CD4-positive, alpha-beta T cell treated with Interleukin-15 for 4 hours (primary cell): Measurements from ENCODE around the gene VMP1.
"Not testable (repeated sequence)": the region's sequence is repeated elsewhere in the genome, so short reads cannot be mapped to it uniquely, and the experiment has no call there.

Experiments used
- DNase-seq: peaks from one replicate; pipeline ENCODE4 v3.0.0-alpha.2; 2020; ENCODE audit warnings: low spot score

The VMP1 gene

DNA sequence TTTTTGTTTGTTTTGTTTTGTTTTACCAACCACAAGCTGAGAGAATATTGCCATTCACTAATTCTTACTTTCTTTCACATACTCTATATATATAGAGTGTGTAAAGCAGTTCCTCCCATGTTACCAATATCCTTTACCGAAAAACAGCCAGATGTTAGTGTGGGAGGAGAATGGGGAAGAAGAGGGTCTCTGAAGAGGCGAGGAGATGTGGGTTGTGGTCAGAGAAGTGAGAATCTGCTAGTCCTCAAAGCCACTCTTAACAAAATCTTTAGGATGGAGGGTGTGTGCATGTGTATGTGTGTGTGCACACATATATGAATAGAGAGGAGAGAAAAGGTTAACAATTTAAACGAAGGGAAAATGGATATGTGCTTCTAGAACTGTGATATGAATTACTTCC lies 104.7 kb downstream of the VMP1 start:
- DNase-seq: no peak

DNA sequence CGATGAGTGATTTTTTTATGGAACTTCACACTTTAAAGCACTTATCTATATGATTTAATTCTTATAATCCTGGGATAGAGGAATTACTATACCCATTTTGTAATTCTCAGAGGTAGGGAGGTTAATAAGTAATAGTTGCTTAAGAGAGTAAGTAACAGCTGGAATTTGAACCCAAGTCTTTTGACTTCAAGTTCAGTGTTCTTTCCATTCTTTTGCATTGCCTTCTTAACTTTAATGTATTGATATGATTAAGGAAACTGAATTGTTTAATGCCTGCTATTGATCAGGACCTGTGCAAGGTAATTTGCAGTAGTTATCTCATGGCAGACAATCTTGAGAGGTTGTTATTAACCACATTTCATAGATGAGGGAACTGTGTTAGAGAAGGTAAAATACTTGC lies 106.8 kb downstream of the VMP1 start:
- no peak for DNase-seq

DNA sequence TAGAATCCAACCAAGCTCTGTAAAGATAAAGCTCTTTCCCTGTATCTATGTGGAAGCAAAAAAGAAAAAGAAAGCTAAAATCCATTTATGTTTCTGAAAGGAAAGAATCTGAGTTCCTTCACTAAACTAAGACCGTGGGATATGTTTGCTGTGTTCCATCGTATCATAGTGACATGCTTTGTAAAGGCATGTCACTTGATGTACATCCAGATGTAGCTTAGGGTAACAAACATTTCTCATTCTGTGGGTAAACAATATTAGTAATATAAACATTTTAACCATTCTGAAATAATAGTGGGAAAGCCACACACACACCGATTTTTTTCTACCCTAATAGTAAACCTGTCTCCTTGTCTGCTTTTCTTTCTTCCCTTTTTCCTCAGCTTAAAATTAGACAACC lies 107.2 kb downstream of the VMP1 start:
- DNase-seq: no peak

DNA sequence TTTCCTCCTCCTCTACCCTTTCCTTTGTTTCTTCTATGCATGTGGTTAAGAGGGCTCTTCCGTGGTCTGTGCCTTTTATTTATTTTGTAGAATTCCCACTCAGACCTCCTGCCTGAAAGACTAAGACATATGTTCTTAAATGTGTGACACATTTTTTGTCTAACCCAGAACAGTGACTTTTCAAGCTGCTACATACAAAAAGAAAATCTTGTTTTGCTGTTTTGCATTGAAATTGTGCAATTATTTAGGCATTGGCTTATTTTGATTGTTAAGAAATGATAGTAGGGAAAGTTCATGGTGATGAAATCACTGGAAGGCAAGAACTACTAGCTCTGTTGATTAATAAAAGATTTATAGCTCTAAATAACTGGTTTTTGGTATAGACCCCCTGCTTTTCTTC lies 108.5 kb downstream of the VMP1 start:
- DNase-seq: no peak

DNA sequence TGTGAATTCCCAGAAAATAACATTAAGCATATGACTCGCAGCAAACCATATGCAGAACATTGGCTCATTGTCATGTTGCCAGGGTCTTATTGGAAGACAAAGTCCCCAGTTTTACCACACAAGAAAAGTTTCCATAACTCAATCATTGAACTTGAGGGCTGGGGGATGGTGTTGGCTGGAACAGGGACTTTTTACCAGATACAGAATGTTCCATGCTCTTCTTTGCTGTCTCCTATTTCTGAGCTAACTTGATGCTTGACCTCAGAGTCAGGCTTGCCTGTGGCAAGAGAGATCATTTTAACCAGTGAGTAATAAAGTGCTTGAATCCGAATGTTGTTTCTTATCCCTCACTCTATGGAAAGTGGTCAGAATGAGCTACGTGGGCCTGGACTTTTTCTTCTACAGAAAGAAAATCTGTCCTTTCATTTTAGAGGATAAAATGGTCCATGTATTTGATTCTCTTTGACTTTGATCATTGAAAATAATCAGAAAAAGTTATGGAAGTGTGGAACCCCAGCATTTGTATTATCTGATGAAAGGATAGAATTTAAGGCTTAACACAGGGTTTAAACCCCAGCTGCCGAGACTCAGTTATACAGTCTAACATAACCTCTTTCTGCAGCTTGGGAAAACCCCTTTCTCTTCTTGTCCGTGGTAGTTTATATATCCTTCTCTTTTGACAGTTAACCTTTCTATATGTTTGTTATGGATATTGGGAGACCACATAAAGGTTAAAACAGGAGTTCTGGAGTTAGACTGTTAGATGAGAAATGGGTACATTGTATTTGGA lies 118.3 kb downstream of the VMP1 start:
- no peak for DNase-seq

DNA sequence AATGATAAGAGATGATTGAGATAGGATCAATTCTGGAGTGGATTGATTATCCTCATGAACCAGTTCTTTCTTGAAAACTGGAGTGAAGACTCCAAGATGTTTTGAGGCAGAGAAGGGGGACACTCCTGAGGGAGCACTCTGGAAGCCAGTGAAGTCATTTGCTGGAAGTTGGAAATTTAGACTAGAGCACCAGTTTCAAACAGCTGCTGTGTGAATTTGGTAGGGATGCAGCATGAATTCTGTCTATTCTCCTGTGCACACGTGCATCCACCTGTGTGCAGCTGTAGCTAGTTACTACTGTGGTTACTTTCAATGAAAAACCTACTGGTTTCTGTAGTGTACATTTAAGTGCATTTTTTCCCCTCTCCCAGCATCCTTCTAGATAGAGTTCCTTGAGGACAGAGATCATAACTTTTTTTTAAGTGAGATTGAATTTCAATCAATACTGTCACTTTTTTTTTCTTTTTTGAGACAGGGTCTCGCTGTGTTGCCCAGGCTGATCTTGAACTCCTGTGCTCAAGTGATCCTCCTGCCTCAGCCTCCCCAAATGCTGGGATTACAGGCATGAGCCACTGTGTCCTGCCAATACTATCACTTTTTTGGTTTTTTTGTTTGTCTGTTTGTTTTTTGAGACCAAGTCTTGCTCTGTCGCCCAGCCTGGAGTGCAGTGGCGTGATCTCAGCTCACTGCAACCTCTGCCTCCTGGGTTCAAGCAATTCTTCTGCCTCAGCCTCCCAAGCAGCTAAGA lies 119.4 kb downstream of the VMP1 start:
- no peak for DNase-seq

DNA sequence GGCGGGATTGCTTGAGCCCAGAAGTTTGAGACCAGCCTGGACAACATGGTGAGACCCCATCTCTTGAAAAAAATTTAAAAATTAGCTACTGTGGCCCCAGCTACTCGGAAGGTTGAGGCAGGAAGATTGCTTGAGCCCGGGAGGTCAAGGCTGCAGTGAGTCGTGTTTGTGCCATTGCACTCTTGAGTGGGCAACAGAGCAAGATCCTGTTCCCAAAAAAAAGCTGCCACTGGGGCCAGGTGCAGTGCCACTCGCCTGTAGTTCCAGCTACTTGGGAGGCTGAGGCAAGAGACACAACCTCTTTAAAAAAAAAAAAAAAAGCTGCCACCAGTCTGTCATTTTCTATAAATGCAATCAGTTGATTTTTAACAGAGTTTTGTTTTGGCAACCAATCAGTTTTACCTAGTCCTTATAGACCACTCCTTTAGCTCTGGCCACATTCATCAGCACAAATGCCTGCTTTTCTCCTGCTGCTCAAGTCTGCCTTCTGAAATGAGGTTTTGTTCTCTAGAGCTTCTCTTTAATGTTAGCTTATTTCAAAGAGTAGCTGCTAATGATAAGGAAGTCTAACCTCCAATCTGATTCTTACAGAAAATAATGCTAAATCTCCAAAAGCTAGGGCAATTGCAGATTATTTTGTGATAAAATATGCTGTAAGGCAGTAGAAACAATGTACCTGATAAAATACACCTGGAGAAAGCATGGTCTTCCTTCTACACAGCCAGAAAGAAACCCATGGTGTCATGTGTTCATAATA lies 120.4 kb downstream of the VMP1 start:
- peak; percentile 76 for DNase-seq

DNA sequence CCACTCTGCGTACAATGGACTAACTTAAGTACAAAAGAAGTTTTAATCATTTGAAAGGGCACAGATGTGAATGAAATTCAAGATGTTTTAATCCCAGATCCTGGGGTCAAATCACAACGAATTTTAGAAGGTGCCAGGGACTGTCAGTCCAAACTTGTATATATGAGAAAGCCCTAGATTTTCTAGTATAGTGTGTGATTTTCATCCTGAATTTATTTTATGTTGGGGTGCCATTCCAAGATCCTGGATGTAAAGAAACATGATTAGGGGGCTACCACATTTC lies 121.0 kb downstream of the VMP1 start:
- DNase-seq: no peak

DNA sequence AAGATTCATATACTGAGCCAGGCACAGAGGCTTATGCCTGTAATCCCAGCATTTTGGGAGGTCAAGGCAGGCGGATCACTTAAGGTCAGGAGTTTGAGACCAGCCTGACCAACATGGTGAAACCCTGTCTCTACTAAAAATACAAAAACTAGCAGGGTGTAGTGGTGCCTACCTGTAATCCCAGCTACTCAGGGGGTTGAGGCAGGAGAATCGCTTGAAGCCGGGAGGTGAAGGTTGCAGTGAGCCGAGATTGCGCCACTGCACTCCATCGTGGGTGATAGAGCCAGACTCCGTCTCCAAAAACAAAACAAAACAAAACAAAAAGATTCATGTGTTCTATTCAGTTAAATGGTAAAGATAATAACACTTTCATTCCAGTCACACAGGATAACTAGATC lies 121.4 kb downstream of the VMP1 start:
- DNase-seq: not testable (repeated sequence)

DNA sequence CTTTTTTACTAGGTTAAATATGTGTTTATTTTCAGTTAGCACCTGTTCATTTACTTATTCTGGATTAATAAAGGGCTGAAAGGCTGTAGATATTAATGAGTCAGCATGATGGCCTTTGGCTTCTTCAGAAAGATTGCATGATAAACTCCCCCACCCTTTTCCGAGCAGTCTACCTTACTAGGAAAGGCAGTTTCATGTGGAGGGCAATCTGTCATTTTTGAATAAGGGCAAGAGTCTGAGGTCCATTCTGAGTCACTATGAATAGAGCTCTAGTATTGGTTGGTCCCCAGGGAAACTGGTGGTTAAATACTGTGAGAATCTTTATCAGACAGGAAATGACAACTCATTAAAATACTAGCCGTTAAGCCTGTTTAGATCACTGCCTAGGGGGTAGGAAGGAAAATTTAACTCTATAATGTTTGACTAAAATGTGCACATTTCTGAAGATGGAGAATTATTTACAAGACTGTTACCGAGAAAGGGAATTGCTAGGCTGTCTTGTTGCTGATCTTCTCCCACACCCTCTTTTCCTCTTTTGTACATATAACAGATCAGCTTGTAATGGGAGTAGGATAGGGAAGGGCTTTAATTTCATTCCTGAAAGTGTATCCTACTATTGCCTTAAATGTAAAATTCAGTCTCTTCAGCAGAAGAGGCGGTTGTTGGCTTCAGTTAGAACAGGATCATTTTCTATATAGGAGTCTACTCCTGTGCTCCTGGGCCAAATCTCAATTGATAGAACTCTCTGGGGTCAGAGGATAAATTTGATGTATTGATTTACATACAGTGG lies 122.0 kb downstream of the VMP1 start:
- DNase-seq: peak; percentile 95

DNA sequence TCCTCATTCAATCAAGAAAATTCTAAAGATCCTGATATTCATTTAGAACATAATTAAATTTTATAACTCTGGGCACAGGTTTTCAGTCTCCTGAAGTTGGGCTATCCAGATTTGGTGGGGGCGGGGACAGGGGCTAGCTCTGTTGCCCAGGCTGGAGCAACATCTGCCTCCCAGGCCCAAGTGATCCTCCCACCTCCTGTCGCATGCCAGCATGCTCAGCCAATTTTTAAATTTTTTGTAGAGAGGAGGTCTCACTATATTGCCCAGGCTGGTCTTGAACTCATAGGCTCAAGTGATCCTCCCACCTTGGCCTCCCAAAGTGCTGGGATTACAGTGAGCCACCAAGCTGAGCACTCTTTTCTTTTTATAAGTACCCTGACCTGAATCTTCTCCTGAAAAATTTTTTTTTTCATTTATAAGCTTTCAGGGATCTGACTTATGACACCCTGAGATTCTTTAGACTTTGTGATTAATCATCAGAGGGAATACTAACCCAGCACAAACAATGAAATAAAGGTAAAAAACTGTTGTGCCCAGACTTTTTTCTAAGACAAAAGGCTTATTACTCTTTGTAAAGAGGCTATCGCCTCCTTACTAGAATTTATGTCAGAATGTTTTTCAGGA lies 122.7 kb downstream of the VMP1 start:
- DNase-seq: no peak

DNA sequence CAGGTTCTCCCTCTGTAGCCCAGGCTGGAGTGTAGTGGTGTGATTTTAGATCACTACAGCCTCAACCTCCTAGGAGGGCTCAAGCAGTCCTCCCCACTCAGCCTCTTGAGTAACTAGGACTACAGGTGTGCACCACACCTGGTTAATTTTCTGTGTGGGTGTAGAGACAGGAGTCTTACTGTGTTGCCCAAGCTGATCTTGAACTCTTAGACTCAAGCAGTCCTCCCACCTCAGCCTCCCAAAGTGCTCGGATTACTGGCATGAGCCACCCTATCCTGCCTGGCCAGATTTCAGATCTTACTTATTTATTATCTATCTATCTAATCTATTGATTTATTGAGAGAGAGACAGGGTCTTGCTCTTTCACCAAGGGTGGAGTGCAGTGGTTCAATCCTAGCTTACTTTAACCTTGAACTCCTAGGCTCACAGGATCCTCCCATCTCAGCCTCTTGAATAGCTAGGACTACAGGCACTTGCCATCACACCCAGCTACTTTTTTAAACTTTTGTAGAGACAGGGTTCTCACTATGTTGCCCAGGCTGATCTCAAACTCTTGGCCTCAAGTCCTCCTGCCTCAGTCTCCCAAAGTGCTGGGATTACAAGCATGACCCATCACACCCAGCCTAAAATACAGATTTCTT lies 123.5 kb downstream of the VMP1 start:
- DNase-seq: no peak

DNA sequence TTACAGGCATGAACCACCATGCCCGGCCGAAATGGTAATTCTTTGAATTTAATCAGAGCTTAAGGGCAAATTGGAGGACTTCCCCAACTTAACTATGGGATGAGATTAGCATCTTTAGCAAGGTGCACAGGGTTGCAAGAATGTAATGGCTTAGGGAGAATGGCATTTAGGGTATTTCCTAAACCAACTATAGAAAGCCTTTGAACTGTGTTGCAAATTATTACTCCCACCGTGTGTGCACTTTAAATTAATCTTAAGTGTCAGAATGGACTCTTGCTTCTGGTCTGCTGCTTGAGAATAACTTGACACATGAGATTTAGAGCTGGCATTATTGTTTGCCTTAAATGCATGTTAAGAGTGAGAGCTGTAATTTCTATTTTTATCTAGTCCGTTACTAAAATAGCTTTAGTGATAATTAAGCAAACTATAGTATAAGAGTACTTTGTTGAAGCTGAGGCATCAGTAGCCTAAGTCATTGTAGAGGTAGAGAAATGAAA lies 125.5 kb downstream of the VMP1 start:
- peak; percentile 45 for DNase-seq

DNA sequence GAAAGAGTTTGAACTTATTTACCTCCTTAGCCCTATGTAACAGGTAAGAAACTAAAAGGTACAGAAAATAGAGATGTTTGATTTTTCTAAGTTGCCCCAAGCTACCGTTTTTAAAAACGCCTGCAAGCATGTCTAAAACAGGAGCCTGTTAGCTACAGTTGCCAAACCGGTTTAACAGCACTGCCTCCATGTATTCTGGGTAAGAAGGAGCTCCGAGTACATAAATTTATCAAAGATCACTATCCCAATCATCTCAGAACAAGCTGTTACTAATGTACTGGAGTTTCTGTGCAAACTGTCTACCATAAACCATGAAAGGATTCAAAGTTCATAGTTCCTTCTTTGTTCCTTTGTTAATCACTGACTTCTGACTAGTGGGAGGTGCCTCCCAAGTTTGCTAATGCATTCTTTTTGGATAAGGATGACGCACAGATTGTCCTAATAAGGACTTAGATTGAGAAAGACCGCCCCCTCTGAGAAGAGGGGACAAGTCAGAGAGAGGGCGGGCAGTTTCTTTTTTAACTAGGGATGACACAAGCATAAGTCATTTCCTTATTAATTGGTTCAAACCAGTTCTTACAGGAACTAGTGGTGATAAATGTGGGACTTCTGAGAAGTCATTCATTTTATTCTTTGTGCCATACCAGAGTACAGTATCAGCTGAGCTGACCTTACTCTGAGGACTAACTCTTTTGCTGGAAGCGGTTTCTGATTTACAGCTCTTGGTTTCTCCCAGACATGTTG lies 130.0 kb downstream of the VMP1 start:
- peak; percentile 96 for DNase-seq

DNA sequence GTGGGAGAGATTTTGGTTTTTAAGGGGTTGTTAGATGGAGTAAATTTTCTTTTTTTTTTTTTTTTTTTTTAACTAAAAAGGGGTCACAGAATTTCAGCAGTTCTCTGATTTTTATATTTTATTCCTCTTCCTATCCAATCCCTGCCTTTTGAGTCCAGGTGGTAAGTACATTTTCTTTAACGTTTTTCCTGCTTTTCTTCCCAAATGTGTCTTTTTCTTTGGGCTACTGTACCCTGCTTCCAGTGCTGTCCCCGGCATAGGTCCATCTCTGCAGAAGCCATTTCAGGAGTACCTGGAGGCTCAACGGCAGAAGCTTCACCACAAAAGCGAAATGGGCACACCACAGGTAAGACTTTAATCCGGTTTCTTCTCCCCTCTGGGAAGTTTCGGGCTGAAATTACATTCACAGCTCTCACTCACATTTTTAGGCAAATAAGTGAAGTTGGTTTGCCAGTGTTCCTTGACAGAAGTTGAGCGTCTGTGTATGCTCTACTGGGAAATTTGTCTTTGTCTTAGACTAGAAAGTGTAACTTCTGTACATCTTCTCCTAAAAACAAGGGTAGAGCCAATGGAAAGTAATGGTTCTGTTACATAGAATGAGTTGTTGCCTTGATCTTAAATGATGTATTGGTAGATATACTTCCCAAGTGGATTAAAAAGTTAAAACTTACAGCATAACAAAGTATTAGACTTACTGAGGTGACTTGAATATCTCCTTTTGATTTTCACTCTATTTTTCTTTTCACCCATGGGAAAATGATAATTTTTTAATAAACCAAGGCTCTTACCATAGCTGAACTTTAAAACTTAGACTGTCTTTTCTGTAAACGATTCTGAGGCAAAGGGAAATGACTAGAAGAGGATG lies 130.8 kb downstream of the VMP1 start:
- peak; percentile 66 for DNase-seq

DNA sequence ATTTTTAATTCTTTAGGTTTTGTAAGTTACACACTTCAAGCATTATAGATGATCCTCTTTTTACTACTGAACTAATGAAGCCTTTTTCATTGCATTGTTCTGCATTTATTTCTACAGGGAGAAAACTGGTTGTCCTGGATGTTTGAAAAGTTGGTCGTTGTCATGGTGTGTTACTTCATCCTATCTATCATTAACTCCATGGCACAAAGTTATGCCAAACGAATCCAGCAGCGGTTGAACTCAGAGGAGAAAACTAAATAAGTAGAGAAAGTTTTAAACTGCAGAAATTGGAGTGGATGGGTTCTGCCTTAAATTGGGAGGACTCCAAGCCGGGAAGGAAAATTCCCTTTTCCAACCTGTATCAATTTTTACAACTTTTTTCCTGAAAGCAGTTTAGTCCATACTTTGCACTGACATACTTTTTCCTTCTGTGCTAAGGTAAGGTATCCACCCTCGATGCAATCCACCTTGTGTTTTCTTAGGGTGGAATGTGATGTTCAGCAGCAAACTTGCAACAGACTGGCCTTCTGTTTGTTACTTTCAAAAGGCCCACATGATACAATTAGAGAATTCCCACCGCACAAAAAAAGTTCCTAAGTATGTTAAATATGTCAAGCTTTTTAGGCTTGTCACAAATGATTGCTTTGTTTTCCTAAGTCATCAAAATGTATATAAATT lies 132.3 kb downstream of the VMP1 start:
- peak; percentile 45 for DNase-seq

DNA sequence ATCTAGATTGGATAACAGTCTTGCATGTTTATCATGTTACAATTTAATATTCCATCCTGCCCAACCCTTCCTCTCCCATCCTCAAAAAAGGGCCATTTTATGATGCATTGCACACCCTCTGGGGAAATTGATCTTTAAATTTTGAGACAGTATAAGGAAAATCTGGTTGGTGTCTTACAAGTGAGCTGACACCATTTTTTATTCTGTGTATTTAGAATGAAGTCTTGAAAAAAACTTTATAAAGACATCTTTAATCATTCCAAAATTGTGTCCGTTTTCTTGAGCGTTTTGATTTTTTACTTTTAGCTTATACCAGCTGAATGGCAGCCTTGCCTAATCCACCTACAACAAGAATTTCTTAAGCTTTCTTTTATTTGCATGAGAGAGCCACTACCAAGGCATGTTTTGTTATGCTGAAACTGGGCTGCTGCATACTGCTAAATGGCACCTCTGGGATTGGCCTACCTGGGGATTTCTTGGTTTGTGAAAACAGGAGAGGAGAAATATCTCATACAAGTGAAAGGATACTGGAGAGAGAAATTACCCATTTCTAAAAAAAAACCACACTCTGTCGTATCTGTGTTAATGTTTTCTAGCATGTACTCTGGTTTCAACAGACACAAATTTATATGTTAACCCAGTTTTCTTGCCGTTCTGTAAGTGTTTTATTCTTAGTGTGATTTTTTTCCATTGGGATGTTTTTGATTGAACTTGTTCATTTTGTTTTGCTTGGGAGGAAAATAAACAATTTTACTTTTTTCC lies 133.1 kb downstream of the VMP1 start:
- DNase-seq: peak; percentile 65
